Measurements from ENCODE around the gene PIGN. TPM values are rescaled to one million over a fixed set of nuclear protein-coding genes. Genes with fewer than 3 reads are reported as not detected.
"Not testable (repeated sequence)": the region's sequence is repeated elsewhere in the genome, so short reads cannot be mapped to it uniquely, and the experiment has no call there.

The PIGN gene
- polyA plus RNA-seq, 1 donor from 2014 or later, result 8.7 TPM

GRCh38 chr18:62170857-62171256 is 16.0 kb downstream of the PIGN start:
- no peaks in the 10 kb centered on the region for H3K9me3 ChIP-seq (ENCODE audit: low read length)
- H3K79me2 ChIP-seq (replicated peaks; ENCODE audit: insufficient read depth, low read length), result no peaks in the 10 kb centered on the region
- no peak for TF ChIP-seq EP300 (conservative IDR thresholded peaks at IDR 0.05; ENCODE audit: poor library complexity, severe bottlenecking)
- no peak overlapping the region for H3K4me2 ChIP-seq (ENCODE audit: low read length)
- no peaks in the 10 kb centered on the region for H3K9me2 ChIP-seq (ENCODE audit: insufficient read depth, low read length)
- H2AFZ ChIP-seq (ENCODE audit: low read depth, low read length), result no peak overlapping the region
- no peak overlapping the region for H3K27ac ChIP-seq (ENCODE audit: low read length)
- H3K27me3 ChIP-seq (ENCODE audit: insufficient read depth, low read depth, low read length), result no peaks in the 10 kb centered on the region
- H3F3A ChIP-seq (ENCODE audit: insufficient read depth, low read length, poor library complexity, severe bottlenecking), result no peaks in the 10 kb centered on the region
- no peaks in the 10 kb centered on the region for H3K36me3 ChIP-seq (ENCODE audit: insufficient read depth, low read length)
- H3K9ac ChIP-seq (ENCODE audit: low read length), result no peak overlapping the region
- no peak overlapping the region for H3K4me3 ChIP-seq (ENCODE audit: low read length)
- no peaks in the 10 kb centered on the region for H4K20me1 ChIP-seq (ENCODE audit: insufficient read depth)

- not testable (repeated sequence) for H2AFZ ChIP-seq (ENCODE audit: low read depth, low read length); H3K79me2 ChIP-seq (replicated peaks; ENCODE audit: insufficient read depth, low read length); H3F3A ChIP-seq (ENCODE audit: insufficient read depth, low read length, poor library complexity, severe bottlenecking); H3K27me3 ChIP-seq (ENCODE audit: insufficient read depth, low read depth, low read length); H3K9me3 ChIP-seq (ENCODE audit: low read length); H3K36me3 ChIP-seq (ENCODE audit: insufficient read depth, low read length); H3K4me2 ChIP-seq (ENCODE audit: low read length); H3K4me3 ChIP-seq (ENCODE audit: low read length); H3K9me2 ChIP-seq (ENCODE audit: insufficient read depth, low read length); H3K27ac ChIP-seq (ENCODE audit: low read length); H4K20me1 ChIP-seq (ENCODE audit: insufficient read depth); H3K9ac ChIP-seq (ENCODE audit: low read length)
Measured at GRCh38 chr18:62166524-62166923, 20.3 kb downstream of the PIGN start.

DNA sequence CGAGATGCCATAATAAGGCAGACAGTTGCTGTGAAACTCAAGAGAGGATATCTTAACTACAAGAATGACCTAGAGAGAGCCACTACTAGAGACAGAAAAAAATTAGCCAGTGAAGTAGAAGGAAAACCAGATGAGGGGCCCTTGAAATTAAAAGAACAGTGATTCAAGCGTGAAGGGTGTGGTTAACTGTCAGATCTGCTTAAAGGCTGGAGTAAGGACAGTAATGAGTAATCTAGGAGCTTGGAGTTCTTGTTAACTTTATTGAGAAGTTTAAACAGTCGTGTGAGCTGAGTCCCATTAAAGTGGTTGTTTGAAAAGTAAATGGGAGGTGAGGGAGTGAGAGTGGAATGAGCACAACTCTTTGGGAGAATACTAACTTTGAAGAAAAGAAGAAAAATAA is 21.3 kb downstream of the PIGN start:
- no peaks in the 10 kb centered on the region for H3K9me2 ChIP-seq (ENCODE audit: insufficient read depth, low read length)
- H4K20me1 ChIP-seq (ENCODE audit: insufficient read depth), result no peaks in the 10 kb centered on the region
- no peak overlapping the region for H3K4me2 ChIP-seq (ENCODE audit: low read length)
- no peaks in the 10 kb centered on the region for H3K9me3 ChIP-seq (ENCODE audit: low read length)
- H3K79me2 ChIP-seq (replicated peaks; ENCODE audit: insufficient read depth, low read length), result no peaks in the 10 kb centered on the region
- no peaks in the 10 kb centered on the region for H3K27me3 ChIP-seq (ENCODE audit: insufficient read depth, low read depth, low read length)
- H3K27ac ChIP-seq (ENCODE audit: low read length), result no peak overlapping the region
- no peaks in the 10 kb centered on the region for H3K36me3 ChIP-seq (ENCODE audit: insufficient read depth, low read length)
- H2AFZ ChIP-seq (ENCODE audit: low read depth, low read length), result no peak overlapping the region
- TF ChIP-seq EZH2 (IDR thresholded peaks at IDR 0.05; ENCODE audit: borderline replicate concordance, insufficient read depth, low read length, poor library complexity, severe bottlenecking) (no peak), MXI1 (conservative IDR thresholded peaks at IDR 0.05; ENCODE audit: poor library complexity, severe bottlenecking) (no peak), REST (IDR thresholded peaks at IDR 0.05; ENCODE audit: borderline replicate concordance) (no peak), RAD21 (conservative IDR thresholded peaks at IDR 0.05) (no peak), TAF1 (IDR thresholded peaks at IDR 0.05; ENCODE audit: low read depth) (no peak), SMC3 (conservative IDR thresholded peaks at IDR 0.05; ENCODE audit: poor library complexity) (no peak), POLR2AphosphoS5 (IDR thresholded peaks at IDR 0.05) (no peak), EP300 (conservative IDR thresholded peaks at IDR 0.05; ENCODE audit: poor library complexity, severe bottlenecking) (no peak)
- TF ChIP-seq, protein P1, sequence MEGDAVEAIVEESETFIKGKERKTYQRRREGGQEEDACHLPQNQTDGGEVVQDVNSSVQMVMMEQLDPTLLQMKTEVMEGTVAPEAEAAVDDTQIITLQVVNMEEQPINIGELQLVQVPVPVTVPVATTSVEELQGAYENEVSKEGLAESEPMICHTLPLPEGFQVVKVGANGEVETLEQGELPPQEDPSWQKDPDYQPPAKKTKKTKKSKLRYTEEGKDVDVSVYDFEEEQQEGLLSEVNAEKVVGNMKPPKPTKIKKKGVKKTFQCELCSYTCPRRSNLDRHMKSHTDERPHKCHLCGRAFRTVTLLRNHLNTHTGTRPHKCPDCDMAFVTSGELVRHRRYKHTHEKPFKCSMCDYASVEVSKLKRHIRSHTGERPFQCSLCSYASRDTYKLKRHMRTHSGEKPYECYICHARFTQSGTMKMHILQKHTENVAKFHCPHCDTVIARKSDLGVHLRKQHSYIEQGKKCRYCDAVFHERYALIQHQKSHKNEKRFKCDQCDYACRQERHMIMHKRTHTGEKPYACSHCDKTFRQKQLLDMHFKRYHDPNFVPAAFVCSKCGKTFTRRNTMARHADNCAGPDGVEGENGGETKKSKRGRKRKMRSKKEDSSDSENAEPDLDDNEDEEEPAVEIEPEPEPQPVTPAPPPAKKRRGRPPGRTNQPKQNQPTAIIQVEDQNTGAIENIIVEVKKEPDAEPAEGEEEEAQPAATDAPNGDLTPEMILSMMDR (IDR thresholded peaks at IDR 0.05; ENCODE audit: poor library complexity, severe bottlenecking), result no peak
- H3K9ac ChIP-seq (ENCODE audit: low read length), result no peak overlapping the region
- no peak overlapping the region for H3K4me3 ChIP-seq (ENCODE audit: low read length)
- no peaks in the 10 kb centered on the region for H3F3A ChIP-seq (ENCODE audit: insufficient read depth, low read length, poor library complexity, severe bottlenecking)

All from neural cell (in vitro differentiated cells).